LNCAP (cell line): ENCODE results near the gene KLHL22.
A peak's percentile ranks its signal among the peaks of the same experiment; 100 is the strongest.

Experiments
- CTCF ChIP-seq: fragments of 450-650 bp; IDR thresholded peaks from 2 replicates; pipeline ENCODE4 v1.5.1; 2017; ENCODE audit warnings: mild to moderate bottlenecking

The KLHL22 gene

GRCh38 chr22:20459152-20459542 is 36.4 kb downstream of the KLHL22 start:
- TF ChIP-seq CTCF, result no peak

- no peak for TF ChIP-seq CTCF
Measured at GRCh38 chr22:20458530-20459151, 37.0 kb downstream of the KLHL22 start.

- TF ChIP-seq CTCF, result no peak
Measured at GRCh38 chr22:20457506-20458240, 37.9 kb downstream of the KLHL22 start.

GRCh38 chr22:20456722-20457076 is 38.9 kb downstream of the KLHL22 start:
- TF ChIP-seq CTCF, result no peak

- TF ChIP-seq CTCF, result peak; percentile 79
Measured at GRCh38 chr22:20456064-20456721, 39.4 kb downstream of the KLHL22 start.

GRCh38 chr22:20455709-20456063 is 39.9 kb downstream of the KLHL22 start:
- no peak for TF ChIP-seq CTCF

GRCh38 chr22:20453222-20453621 is 42.4 kb downstream of the KLHL22 start:
- TF ChIP-seq CTCF, result no peak
